RWPE2 (cell line): ENCODE data around the gene ZNF785.
"Not testable (repeated sequence)": the region's sequence is repeated elsewhere in the genome, so short reads cannot be mapped to it uniquely, and the experiment has no call there.

Source experiments
- ATAC-seq: fragments of 200-7000 bp; cut with Tn5 transposase; 3 replicates; pipeline ENCODE4 v1.9.1; 2021; ENCODE audit warnings: low read depth
- DNase-seq: peaks from one replicate; pipeline ENCODE4 v3.0.0-alpha.2; 2020; ENCODE audit warnings: low spot score
- H3K27ac ChIP-seq: fragments of 450-650 bp; 2 replicates; pipeline ENCODE4 v1.5.1; 2017; ENCODE audit warnings: mild to moderate bottlenecking; ENCODE audit not compliant: poor library complexity, severe bottlenecking
- H3K27me3 ChIP-seq: fragments of 250-450 bp; sonication (Bioruptor Pico); 2 replicates; pipeline ENCODE4 v1.5.1; 2021; ENCODE audit warnings: mild to moderate bottlenecking, moderate library complexity; ENCODE audit not compliant: insufficient read depth, poor library complexity, severe bottlenecking
- H3K36me3 ChIP-seq: fragments of 250-450 bp; sonication (Bioruptor Pico); 2 replicates; pipeline ENCODE4 v1.5.1; 2020; ENCODE audit warnings: low read depth, mild to moderate bottlenecking, moderate library complexity
- H3K4me1 ChIP-seq: fragments of 250-450 bp; sonication (Bioruptor Pico); 2 replicates; pipeline ENCODE4 v1.5.1; 2021; ENCODE audit warnings: mild to moderate bottlenecking, moderate library complexity; ENCODE audit not compliant: insufficient read depth, poor library complexity, severe bottlenecking
- H3K4me3 ChIP-seq: fragments of 250-450 bp; sonication (Bioruptor Pico); 2 replicates; pipeline ENCODE4 v1.5.1; 2021; ENCODE audit warnings: mild to moderate bottlenecking, moderate library complexity; ENCODE audit not compliant: severe bottlenecking
- H3K9me3 ChIP-seq: fragments of 250-450 bp; sonication (Bioruptor Pico); 2 replicates; pipeline ENCODE4 v1.5.1; 2021; ENCODE audit warnings: mild to moderate bottlenecking, moderate library complexity; ENCODE audit not compliant: severe bottlenecking
- CTCF ChIP-seq: fragments of 450-650 bp; IDR thresholded peaks from one replicate; pipeline ENCODE4 v1.5.1; 2017; ENCODE audit warnings: mild to moderate bottlenecking, moderate library complexity; ENCODE audit not compliant: poor library complexity, severe bottlenecking

ZNF785 gene

GRCh38 chr16:30592871-30593270 lies 7.4 kb upstream of the ZNF785 start:
- TF ChIP-seq CTCF = no peak
- ATAC-seq = no peak
- Histone ChIP-seq H3K36me3 (peaks cover 3% of the 10 kb centered on the region; the same call in 1 of the 2 replicates), H3K4me1 (no peaks in the 10 kb centered on the region), H3K27me3 (no peaks in the 10 kb centered on the region), H3K27ac (no peak overlapping the region), H3K9me3 (no peaks in the 10 kb centered on the region), H3K4me3 (no peak overlapping the region)
- no peak for DNase-seq

GRCh38 chr16:30590869-30591268 lies 5.4 kb upstream of the ZNF785 start:
- H3K4me3 ChIP-seq, H3K9me3 ChIP-seq, ATAC-seq, DNase-seq, H3K4me1 ChIP-seq, H3K27ac ChIP-seq, H3K27me3 ChIP-seq: not testable (repeated sequence)
- H3K36me3 ChIP-seq = peaks cover 15% of the 10 kb centered on the region

GRCh38 chr16:30589582-30589981 lies 4.1 kb upstream of the ZNF785 start:
- H3K9me3 ChIP-seq, H3K27ac ChIP-seq, H3K27me3 ChIP-seq, H3K4me3 ChIP-seq, ATAC-seq, H3K4me1 ChIP-seq, DNase-seq: not testable (repeated sequence)
- peaks cover 15% of the 10 kb centered on the region for H3K36me3 ChIP-seq

GRCh38 chr16:30588651-30589050 lies 3.2 kb upstream of the ZNF785 start:
- Histone ChIP-seq H3K4me1 (no peaks in the 10 kb centered on the region), H3K36me3 (peaks cover 24% of the 10 kb centered on the region), H3K9me3 (no peaks in the 10 kb centered on the region), H3K4me3 (no peak overlapping the region), H3K27me3 (no peaks in the 10 kb centered on the region), H3K27ac (no peak overlapping the region)
- DNase-seq (no peak), ATAC-seq (no peak)
- TF ChIP-seq CTCF = no peak

GRCh38 chr16:30585022-30585399 lies 486 bp downstream of the ZNF785 start:
- ATAC-seq (peak; percentile 6), DNase-seq (no peak)
- no peaks in the 10 kb centered on the region for H3K4me1 ChIP-seq
- no peaks in the 10 kb centered on the region for H3K27me3 ChIP-seq
- peak overlapping the region; percentile 59 for H3K4me3 ChIP-seq
- no peak for TF ChIP-seq CTCF
- no peaks in the 10 kb centered on the region for H3K9me3 ChIP-seq
- H3K27ac ChIP-seq = peak overlapping the region; percentile 69
- peaks cover 51% of the 10 kb centered on the region for H3K36me3 ChIP-seq

- Histone ChIP-seq H3K4me1 (no peaks in the 10 kb centered on the region), H3K4me3 (no peak overlapping the region), H3K36me3 (peaks cover 65% of the 10 kb centered on the region), H3K27ac (no peak overlapping the region), H3K27me3 (no peaks in the 10 kb centered on the region), H3K9me3 (no peaks in the 10 kb centered on the region)
- ATAC-seq (no peak), DNase-seq (no peak)
- TF ChIP-seq CTCF = no peak
Measured at GRCh38 chr16:30582611-30583340, 2.7 kb downstream of the ZNF785 start.
